Measurements from ENCODE around the gene ATF7.

GRCh38 chr12:53602176-53602864 is 23.9 kb downstream of the ATF7 start:
- TF ChIP-seq CTCF (IDR thresholded peaks at IDR 0.05; ENCODE audit: borderline replicate concordance, extremely low read depth, low read length, poor library complexity, severe bottlenecking) = no peak
- TF ChIP-seq EZH2 (IDR thresholded peaks at IDR 0.05; ENCODE audit: borderline replicate concordance, low read depth, low read length, severe bottlenecking) = no peak

All from DND-41 (cell line).